Kidney epithelial cell (primary cell): ENCODE data around the gene UBE2K. TPM values are rescaled to one million over a fixed set of nuclear protein-coding genes. Genes with fewer than 3 reads are reported as not detected.
"Not testable (repeated sequence)": the region's sequence is repeated elsewhere in the genome, so short reads cannot be mapped to it uniquely, and the experiment has no call there.

Experiments used
- DNase-seq: peaks from one replicate; pipeline ENCODE4 v3.0.0-alpha.2; 2010; ENCODE audit warnings: low read depth
- H3K27me3 ChIP-seq: 2 replicates; pipeline ENCODE4 v1.6.0; 2011; ENCODE audit warnings: low read length; ENCODE audit not compliant: control insufficient read depth, insufficient read depth
- H3K36me3 ChIP-seq: 2 replicates; pipeline ENCODE4 v1.5.1; 2011; ENCODE audit warnings: low read length; ENCODE audit not compliant: control insufficient read depth, insufficient read depth
- H3K4me3 ChIP-seq: 2 replicates; pipeline ENCODE4 v1.5.1; 2011; ENCODE audit warnings: low read depth, mild to moderate bottlenecking, control low read depth, low read length
- CTCF ChIP-seq: IDR thresholded peaks from 2 replicates; pipeline ENCODE4 v1.5.1; 2011; ENCODE audit warnings: mild to moderate bottlenecking, moderate library complexity, low read length, control low read depth, inconsistent platforms; ENCODE audit not compliant: insufficient read depth, poor library complexity, severe bottlenecking
- total RNA-seq: library from RNA; depleted of rRNA; stranded (reverse); fragments of >200 nt; gene quantifications from 2 replicates; pipeline ENCODE4 v1.2.3, GENCODE V29; 2015

UBE2K gene
- 24.9 and 28.3 TPM in 2 replicates for total RNA-seq

- peak within 1 kb of the TSS; percentile 84 for H3K4me3 ChIP-seq
- H3K36me3 ChIP-seq: no peaks in the 10 kb centered on the region
- DNase-seq: no peak
- no peak for TF ChIP-seq CTCF
- no peaks in the 10 kb centered on the region for H3K27me3 ChIP-seq
Observed at GRCh38 chr4:39697740-39698423, at the start of gene UBE2K. Gene UBE2K, plus strand, starts transcription at chr4:39698136. Its CDS starts 192 bp downstream, at chr4:39698328.

GRCh38 chr4:39648213-39648612 is 49.7 kb upstream of the UBE2K start:
- DNase-seq: no peak
- Histone ChIP-seq H3K4me3 (no peak overlapping the region), H3K36me3 (no peaks in the 10 kb centered on the region), H3K27me3 (no peaks in the 10 kb centered on the region)
- TF ChIP-seq CTCF: no peak

GRCh38 chr4:39648827-39649558 is 48.9 kb upstream of the UBE2K start:
- Histone ChIP-seq H3K4me3 (no peak overlapping the region), H3K27me3 (no peaks in the 10 kb centered on the region), H3K36me3 (no peaks in the 10 kb centered on the region)
- no peak for TF ChIP-seq CTCF
- no peak for DNase-seq

- no peaks in the 10 kb centered on the region for H3K27me3 ChIP-seq
Observed at GRCh38 chr4:39649639-39650265, 48.2 kb upstream of the UBE2K start.

GRCh38 chr4:39651586-39651985 is 46.4 kb upstream of the UBE2K start:
- DNase-seq, H3K36me3 ChIP-seq, H3K27me3 ChIP-seq, H3K4me3 ChIP-seq: not testable (repeated sequence)

More at GRCh38 chr4:39649639-39650265, 48.2 kb upstream of the UBE2K start:
- no peak for DNase-seq
- no peaks in the 10 kb centered on the region for H3K36me3 ChIP-seq
- TF ChIP-seq CTCF: no peak
- H3K4me3 ChIP-seq: no peak overlapping the region

DNA sequence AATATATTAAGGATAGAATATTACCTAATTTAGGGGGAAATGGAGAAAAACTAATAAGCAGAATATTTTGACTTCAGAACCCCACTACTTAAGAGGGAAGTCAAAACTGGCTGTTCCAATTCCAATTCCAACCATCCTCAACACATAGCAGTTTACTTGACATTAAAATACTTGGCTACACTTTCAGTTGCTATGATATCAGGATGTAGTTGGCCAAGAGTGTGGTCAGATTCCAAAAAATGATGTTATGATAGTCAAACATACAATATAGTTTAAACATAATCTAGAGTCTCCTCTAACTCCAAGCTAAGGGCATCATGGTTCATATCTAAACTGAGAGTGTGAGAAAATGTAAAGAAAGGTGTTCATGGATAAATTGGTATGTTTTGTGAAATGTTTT is 42.7 kb upstream of the UBE2K start:
- no peaks in the 10 kb centered on the region for H3K27me3 ChIP-seq
- no peak for DNase-seq
- H3K4me3 ChIP-seq: no peak overlapping the region
- H3K36me3 ChIP-seq: no peaks in the 10 kb centered on the region
- TF ChIP-seq CTCF: no peak
